GM12878 (cell line): Measurements from ENCODE around the gene ABHD17A. TPM values are rescaled to one million over a fixed set of nuclear protein-coding genes. Genes with fewer than 3 reads are reported as not detected.

ENCODE experiments used
- CHD1 ChIP-seq: IDR thresholded peaks from 2 replicates; pipeline ENCODE4 v1.6.1; 2012; ENCODE audit warnings: low read depth, low read length, improper control_type of control experiment
- CUX1 ChIP-seq: IDR thresholded peaks from 2 replicates; pipeline ENCODE4 v1.6.1; 2012; ENCODE audit warnings: improper control_type of control experiment, low read depth, low read length; ENCODE audit not compliant: insufficient replicate concordance
- EED ChIP-seq: sonication (generic); IDR thresholded peaks from 2 replicates; pipeline ENCODE4 v1.6.1; 2016; ENCODE audit warnings: antibody characterized with exemption, low read depth
- EZH2 ChIP-seq: IDR thresholded peaks from 2 replicates; pipeline ENCODE4 v1.6.1; 2012; ENCODE audit warnings: low read depth, mild to moderate bottlenecking, control low read depth, inconsistent platforms, low read length, borderline replicate concordance; ENCODE audit not compliant: control insufficient read depth
- GATAD2B ChIP-seq: fragments of 450-650 bp; conservative IDR thresholded peaks from 2 replicates; pipeline ENCODE4 v1.6.1; 2017; ENCODE audit warnings: low read depth, mild to moderate bottlenecking, moderate library complexity
- HDGF ChIP-seq: fragments of 450-650 bp; IDR thresholded peaks from 2 replicates; pipeline ENCODE4 v1.6.1; 2016; ENCODE audit warnings: antibody characterized with exemption
- IRF5 ChIP-seq: fragments of 450-650 bp; IDR thresholded peaks from 2 replicates; pipeline ENCODE4 v1.6.1; 2017; ENCODE audit warnings: borderline replicate concordance
- JUNB ChIP-seq: IDR thresholded peaks from 2 replicates; pipeline ENCODE4 v1.6.1; 2016; ENCODE audit warnings: antibody characterized with exemption, mild to moderate bottlenecking
- KDM1A ChIP-seq: fragments of 200-600 bp; sonication (generic); IDR thresholded peaks from 2 replicates; pipeline ENCODE4 v1.6.1; 2016; ENCODE audit warnings: borderline replicate concordance
- MXI1 ChIP-seq: fragments of 150-350 bp; IDR thresholded peaks from 2 replicates; pipeline ENCODE4 v1.6.1; 2011; ENCODE audit warnings: low read depth, mild to moderate bottlenecking, inconsistent platforms, low read length, improper control_type of control experiment
- NFXL1 ChIP-seq: fragments of 450-650 bp; IDR thresholded peaks from 2 replicates; pipeline ENCODE4 v1.6.1; 2017; ENCODE audit warnings: antibody characterized with exemption, mild to moderate bottlenecking, borderline replicate concordance
- PAX5 ChIP-seq: IDR thresholded peaks from 2 replicates; pipeline ENCODE4 v1.6.1; 2011; ENCODE audit warnings: low read depth, low read length, borderline replicate concordance
- PAX8 ChIP-seq: fragments of 450-650 bp; IDR thresholded peaks from 2 replicates; pipeline ENCODE4 v1.6.1; 2017; ENCODE audit warnings: mild to moderate bottlenecking, moderate library complexity
- SMARCA5 ChIP-seq: fragments of 450-650 bp; IDR thresholded peaks from 2 replicates; pipeline ENCODE4 v1.6.1; 2017; ENCODE audit warnings: mild to moderate bottlenecking
- TAF1 ChIP-seq: IDR thresholded peaks from 2 replicates; pipeline ENCODE4 v1.6.1; 2011; ENCODE audit warnings: mild to moderate bottlenecking, low read depth, low read length, borderline replicate concordance
- YY1 ChIP-seq: IDR thresholded peaks from 2 replicates; pipeline ENCODE4 v1.6.1; 2011; ENCODE audit warnings: low read depth, mild to moderate bottlenecking, low read length
- ZNF217 ChIP-seq: fragments of 450-650 bp; IDR thresholded peaks from 2 replicates; pipeline ENCODE4 v1.6.1; 2017; ENCODE audit warnings: antibody characterized with exemption, mild to moderate bottlenecking
- ZNF592 ChIP-seq: fragments of 450-650 bp; IDR thresholded peaks from 2 replicates; pipeline ENCODE4 v1.6.1; 2017; ENCODE audit warnings: mild to moderate bottlenecking, moderate library complexity
- polyA plus RNA-seq, 11 experiments: library from polyadenylated mRNA; depleted of rRNA in 4 of 11; unstranded in 6 of 11; stranded (reverse) in 5 of 11; fragments of >200 nt; fragmentation: Nextera tagmentation in 4 of 11; fragmentation: Illumina TruSeq in 1 of 11; extraction: Ambion mirVana in 4 of 11; extraction: Trizol in 1 of 11; gene quantifications; 1 replicate in 1 of 11; 2 replicates in 10 of 11; pipeline versions ENCODE4 v1.2.1 to v1.2.3, GENCODE V29; 2011 to 2016; ENCODE audit warnings: inconsistent platforms in 2 of 11, missing spikeins in 2 of 11, low read depth in 1 of 11
- total RNA-seq, 4 experiments: library from RNA; depleted of rRNA in 3 of 4; stranded (reverse); fragments of >200 nt in 3 of 4; fragmentation: Illumina TruSeq in 1 of 4; extraction: Trizol in 1 of 4; gene quantifications; 2 replicates each; pipeline versions ENCODE4 v1.2.1 to v1.2.3, GENCODE V29; 2013 to 2021

The ABHD17A gene
- total and polyA plus RNA-seq, 10 of the 15 experiments (the other 5 are each of a cell fraction or from before 2014, with no cell fraction given) = 0.13 to 126 (median 28.8) TPM; not detected in 1

GRCh38 chr19:1905110-1905862 lies 20.0 kb upstream of the ABHD17A start, which contains the start of the genes ADAT3 and SCAMP4 (continued):
- TF ChIP-seq MXI1 = peak; percentile 69
- peak; percentile 43; the same call in 1 of the 2 replicates for TF ChIP-seq PAX5
- TF ChIP-seq HDGF = peak; percentile 95
- peak; percentile 69; the same call in 1 of the 2 replicates for TF ChIP-seq ZNF592
- TF ChIP-seq YY1 = peak; percentile 69
- TF ChIP-seq TAF1 = no peak
- peak; percentile 92 for TF ChIP-seq CUX1
- TF ChIP-seq CHD1 = peak; percentile 52; the same call in 1 of the 2 replicates
- no peak for TF ChIP-seq KDM1A
- TF ChIP-seq ZNF217 = 0 out of 2 replicates have a peak, but pooled peaks have one; percentile 48
- peak; percentile 94 for TF ChIP-seq SMARCA5
- no peak for TF ChIP-seq EZH2
- no peak for TF ChIP-seq JUNB
- no peak for TF ChIP-seq IRF5
- no peak for TF ChIP-seq EED
- TF ChIP-seq PAX8 = no peak
- TF ChIP-seq GATAD2B = peak; percentile 90
- TF ChIP-seq NFXL1 = no peak
